Activated T-cell treated with anti-CD3 and anti-CD28 coated beads for 4 hours (primary cell): ENCODE data around the gene INPP5E.
A peak's percentile ranks its signal among the peaks of the same experiment; 100 is the strongest.

Source experiments
- DNase-seq: peaks from one replicate; pipeline ENCODE4 v3.0.0-alpha.2; 2020

INPP5E gene

DNA sequence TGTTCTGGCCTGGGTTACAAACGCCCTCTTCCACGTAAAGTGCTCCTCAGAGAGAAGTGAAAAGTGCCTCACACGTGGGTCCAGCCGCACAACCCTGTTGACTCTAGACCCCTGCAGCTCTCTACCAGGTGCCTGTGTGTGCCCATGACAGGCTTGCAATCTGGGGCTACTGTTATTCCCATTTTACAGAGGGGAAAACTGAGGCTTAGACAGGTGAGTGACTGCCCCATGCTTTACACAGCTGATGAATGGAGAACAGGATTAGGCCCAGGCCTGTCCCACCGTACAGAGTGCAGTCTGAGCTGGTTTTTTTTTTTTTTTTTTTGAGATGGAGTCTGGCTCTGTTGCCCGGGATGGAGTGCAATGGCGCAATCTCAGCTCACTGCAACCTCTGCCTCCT lies 6.2 kb upstream of the INPP5E start:
- no peak for DNase-seq

DNA sequence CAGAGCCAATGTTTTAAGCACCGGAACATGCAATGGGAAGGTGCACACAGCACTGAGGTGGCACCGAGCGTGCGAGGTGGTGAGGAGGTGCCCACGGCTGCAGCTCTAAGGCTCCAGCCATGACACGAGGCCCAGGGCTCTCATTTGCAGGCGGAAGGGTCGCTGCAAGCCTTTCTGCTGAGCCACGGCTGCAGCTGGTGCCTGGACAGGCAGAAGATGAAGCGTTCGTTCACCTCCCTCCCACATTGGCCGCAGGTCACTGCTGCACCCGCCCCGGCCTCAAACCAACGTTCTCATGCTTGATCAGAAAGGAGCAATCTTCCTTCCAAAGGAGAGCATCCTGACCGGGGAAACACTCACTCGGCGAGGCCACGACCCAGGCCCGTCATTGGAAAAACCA lies 4.5 kb upstream of the INPP5E start:
- no peak for DNase-seq

DNA sequence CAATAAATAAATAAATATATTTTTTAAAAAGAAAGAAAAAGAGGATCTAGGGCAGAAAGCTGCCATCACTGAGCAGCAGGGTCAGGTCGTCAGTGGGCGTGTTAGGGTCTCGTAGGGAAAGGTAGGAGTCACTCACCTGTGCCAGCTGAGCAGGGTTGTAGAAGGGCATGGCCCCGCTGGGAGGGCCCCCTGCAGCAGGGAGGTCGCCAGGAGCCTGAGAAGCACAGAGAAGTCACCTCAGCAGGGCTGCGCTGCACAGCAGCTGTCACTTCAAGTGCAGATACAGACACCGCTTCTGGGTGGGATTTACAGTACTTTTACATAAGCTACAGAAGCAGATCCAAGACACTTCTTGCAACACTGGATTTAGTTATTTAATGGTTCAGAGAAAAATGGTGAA lies 4.0 kb upstream of the INPP5E start:
- DNase-seq, result no peak

DNA sequence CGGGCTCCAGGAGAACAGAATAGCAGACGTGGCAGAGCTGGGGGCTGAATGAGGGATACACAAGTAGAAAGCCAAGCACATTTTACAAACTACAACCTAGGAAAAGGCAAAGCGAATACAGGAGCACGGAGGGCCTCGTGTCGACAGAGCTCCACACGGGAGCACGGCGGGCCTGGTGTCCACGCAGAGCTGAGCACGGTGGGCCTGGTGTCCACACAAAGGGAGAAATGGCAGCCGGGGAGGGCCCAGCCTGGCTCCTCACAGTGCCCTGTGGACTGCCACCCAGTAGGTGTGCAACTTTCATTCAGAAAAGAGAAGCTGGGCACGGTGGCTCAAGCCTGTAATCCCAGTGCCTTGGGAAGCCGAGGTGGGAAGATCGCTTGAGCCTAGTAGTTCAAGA lies 3.4 kb upstream of the INPP5E start:
- no peak for DNase-seq

DNA sequence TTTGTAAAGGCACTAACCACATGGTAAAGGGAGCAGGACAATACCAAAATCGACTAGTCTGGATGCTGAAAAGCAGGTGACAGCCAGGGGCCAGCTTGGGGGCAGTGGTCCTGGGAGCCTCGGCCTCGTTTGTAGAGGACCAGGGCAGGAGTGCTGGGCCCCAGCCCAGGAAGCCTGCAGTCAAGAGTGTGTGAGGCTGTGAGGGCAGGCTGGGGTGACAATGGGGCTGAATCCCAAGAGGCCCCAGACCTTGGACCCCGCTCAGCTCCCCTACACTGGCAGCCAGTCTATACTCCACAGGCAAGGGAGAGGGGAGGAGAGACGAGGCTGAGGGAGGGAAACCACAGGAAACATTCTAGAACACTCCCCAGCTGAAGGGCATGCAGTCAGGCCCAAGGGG lies 2.6 kb upstream of the INPP5E start:
- no peak for DNase-seq

DNA sequence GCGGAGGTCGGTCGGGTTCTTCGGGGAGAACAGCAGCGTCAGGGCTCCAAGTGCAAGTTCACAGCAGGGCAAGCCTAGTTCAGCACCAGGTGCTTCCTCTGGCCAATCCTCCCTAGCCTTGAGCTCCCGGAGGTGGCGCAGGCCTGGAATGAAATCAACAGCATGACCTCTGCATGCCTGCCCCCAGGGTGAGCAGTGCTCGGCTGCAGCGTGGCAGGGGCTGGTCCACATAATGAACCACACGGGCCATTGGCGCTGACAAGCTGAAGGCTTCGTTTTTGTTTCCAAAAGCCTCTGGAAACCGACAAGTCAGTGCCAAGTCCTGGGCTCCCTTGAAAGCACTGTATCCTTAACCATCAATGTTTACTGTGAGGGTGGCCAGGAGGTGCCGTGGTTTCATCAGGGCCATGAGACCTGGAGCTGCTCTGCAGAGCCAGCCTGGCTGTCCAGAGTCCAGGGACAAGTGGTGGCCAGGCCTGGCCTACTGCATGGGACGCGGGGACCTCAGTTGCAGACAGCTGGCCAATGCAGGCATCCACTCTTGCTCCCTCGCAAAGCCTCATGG lies 2.1 kb upstream of the INPP5E start:
- DNase-seq, result no peak

DNA sequence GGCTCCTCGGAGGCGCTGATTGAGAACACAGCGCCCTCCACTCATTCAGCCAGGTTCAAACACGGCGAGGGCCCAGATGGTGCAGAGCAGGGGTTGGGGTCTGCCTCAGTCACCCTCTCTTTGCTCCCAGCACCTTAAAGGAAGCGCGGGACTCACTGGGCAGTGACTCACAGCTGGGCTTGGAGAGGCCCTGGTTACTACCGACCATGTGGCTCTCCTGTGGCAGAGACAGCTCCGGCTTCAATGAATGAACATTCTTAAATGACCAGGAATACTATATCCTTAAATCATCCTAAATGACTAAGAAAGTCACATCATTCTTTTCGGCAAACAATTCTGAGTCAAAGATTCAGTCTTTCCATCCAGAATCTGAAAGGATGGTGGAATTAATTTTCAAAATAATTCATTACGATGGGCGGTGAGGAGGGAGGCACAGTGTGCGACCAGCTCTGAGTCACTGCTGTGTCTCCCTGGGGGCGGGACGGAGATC lies 1.6 kb upstream of the INPP5E start:
- DNase-seq, result no peak

DNA sequence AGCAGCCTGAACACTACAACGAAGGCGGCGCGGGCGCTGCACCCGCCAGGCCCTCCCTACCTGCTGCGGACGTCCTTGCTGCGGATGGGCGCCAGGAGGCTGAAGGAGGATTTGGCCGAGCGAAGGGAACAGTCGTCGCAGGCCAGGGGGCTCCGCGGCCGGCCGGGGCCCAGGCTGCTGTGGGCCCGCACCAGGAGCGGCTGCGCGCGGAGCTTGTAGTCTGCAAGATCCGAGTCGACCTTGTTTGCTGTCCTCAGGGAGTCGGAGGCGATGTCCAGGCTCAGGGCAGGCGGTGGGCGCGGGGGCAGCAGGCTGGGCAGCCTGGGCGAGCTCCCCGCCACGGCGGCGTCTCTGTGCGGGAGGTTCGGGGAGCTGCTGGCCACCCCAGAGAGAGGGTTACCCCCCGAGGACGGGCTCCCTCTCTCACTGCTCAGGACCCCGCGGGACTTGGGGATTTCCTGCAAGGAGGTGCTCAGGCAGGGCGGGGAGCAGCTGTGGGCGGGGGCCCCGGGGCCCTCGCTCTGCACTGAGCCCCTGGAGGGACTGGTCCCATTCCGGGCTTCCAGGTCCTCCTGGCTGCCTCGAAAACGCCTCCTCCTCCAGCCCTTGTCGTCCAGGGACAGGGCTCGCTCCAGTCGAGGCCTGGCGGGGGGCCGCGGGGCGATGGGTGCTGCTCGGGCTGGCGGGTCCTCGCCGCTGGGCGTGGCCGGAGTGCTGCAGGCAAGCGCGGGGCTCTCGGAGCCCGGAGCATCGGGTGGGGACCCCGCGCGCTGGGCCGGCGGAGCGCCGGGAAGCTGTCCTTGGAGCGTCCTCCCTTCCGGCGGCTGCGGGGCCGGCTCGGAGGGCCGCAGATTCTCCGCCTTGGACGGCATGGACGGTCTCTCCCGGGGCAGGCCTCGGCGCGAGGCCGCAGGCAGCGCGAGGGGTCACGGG lies 831 bp downstream of the INPP5E start:
- DNase-seq, result peak; percentile 39

DNA sequence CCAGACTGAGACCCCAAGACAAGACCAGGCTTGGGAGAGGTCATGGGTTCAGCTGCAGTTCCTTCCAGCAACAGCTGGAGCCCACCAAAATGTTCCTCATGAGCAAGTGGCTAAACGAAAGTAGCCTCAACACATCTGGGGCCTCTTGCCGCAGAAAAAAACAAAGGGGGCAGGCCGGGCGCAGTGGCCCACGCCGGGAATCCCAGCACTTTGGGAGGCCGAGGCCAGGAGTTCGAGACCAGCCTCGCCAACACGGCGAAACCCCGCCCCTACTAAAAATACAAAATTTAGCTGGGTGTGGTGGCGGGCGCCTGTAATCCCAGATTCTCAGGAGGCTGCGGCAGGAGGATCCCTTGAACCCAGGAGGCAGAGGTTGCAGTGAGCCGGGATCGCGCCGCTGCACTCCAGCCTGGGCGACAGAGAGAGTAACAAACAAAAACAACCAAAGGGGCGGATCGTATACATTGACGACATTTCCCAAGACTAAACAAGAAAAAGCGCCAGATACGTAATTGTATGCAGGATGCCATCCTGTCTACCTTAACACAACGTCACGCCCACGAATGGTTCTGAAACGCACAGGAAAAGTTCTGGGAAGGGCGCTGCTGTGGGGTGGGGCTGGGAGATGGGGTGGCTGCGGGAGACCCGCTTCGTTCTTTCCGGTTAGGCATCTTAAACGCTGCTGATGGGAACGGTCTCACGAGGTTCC lies 1.7 kb downstream of the INPP5E start:
- DNase-seq, result no peak

DNA sequence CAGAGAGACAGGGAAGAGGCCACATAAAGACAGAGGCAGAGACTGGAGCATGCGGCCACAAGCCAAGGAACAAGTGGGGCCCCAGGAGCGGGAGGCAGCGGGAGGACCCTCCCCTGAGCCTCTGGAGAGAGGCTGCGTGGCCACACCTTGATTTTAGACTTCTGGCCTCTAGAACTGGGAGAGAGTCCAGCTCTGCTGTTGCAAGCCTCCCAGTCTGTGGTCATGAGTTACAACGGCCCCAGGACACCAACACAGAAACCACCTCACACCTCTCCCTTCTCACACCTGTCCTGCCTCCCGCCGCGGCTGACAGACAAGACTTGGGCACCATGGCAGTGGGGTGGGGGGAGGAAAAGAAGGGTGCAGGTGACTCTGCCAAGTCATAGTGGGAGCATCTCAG lies 2.2 kb downstream of the INPP5E start:
- no peak for DNase-seq

DNA sequence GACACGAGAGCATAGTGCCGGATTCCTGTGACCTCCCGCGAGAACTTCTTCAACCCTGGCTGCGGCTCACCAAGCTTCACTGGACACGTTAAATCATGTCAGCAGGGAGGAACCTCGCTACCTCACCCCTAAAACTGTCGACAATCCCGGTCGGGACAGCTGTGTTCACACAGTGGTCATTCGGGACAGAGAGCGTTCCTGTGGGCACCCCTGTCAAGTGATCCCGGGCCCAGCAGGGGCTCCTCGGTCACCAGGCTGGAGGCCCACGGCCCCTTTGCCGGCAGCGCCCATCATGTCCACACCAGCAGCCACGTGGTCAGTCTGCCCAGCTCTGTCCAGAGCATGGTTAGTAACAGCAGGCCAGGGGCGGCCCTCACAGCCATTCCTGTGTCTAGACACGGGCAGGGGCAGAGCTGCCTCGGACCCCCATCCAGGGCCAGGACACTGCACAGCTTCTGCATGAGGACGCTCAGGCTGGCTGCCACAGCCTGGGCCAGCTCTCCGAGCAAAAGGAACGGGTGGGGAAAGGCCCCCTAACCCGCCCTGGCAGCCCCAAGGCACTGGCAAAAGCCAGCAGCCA lies 3.5 kb downstream of the INPP5E start:
- no peak for DNase-seq

DNA sequence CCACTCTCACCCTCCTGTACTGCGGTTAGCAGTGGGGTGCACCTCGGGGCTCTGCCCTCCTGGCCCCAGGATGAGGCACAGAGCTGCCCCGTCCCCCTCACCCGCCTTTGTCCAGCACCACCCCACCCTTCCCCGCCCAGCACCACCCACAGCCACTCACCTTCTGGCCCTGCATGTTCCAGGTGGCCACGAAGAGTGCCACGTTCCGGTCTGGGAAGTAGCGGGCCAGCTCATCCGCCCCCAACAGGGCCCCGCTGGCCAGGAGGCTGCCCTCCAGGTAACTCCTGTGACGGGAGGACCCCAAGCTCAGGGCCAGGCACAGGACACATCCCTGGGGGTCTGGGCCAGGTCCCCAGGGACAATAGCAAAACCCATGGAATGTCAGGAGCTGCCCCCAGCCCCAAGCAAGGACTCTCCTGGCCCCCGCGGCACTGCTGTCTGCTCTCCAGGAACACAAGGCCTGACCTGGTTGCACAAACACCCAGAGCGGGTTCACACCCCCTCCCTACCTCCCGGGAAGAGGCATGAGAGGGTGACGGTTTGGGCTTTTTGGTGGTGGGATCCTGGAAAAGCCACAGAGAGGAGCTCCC lies 5.0 kb downstream of the INPP5E start:
- DNase-seq, result no peak

DNA sequence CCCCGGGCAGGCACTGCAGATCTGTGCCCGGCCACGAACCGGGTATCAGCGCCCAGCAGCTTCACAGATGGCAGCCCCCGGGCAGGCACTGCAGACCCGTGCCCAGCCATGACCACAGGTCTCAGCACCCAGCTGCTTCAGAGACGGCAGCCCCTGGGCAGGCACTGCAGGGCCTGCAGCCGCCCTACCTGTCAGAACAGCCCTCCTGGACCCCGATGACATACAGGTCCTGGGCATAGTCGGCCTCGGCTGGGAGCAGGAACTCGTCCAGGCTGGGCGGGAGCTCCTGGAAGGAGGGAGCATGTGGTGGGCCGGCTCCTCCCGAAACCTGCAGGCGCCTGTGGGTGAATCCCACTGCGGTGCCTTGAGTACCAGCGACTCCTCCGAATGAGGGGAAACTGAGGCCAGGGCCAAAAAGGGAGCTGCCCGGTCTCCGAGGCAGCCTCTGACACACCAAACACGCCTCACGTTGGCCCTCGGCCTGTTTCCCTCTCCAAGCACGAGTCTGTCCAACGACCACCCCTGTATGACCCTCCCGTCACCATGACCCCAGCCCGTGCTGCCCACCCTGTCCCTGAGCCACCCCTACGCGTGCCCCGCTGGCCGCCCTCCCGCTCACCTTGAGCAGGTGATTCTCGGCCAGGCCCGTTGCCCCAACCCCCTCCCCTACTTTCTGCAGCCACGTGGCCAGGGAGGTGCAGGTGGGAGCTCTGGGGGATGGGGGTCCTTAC lies 5.6 kb downstream of the INPP5E start:
- DNase-seq, result no peak

DNA sequence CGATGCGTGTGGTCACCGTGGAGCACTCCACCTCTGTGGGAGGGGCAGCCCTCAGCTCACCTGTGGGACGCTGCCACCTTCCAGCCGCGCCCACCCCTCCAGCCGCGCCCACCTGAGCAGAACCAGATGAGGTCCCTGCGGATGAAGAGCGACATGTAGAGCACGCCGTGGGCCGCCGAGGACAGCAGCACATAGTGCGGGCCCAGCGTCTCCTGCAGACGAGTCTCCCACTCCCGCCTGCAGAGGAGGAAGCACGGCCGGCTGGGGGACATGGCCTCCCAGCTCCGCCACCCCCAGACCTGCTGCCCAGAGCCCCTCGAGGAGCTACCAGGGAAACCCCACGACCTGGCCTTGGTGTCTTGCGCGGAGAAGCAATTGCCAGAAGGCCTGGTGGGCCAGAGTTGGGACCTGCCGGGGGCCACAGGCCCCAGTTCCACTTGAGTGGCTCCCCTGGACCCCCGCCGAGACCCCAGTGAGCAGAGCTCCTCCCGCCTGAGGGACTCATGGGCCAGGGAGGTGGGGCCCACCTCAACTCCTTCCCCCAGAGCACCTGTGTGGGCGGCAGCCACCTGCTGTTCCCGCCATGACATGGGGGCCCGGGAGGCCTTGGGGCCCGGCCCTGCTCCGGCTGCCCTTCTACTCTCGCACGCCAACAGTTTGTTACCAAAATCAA lies 6.5 kb downstream of the INPP5E start:
- DNase-seq, result no peak

DNA sequence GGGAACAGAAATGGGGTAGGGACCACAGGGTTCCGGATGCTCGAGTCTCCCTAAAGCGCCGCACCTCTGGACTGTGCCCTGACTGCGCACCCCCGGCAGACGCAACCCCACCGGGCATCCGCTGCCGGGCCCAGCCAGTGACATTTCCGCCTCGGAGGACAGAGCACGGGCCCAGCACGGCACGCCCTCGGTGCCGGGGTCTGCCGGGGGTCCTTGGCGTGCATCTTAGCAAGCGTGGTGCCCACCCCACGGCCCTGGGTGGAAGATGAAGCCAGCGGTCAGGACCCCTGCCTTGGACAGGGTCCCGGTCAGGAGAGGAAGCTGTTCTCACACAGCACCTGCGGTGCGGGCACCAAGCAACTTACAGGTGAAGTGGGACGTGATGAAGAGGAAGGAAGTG lies 7.1 kb downstream of the INPP5E start:
- no peak for DNase-seq

DNA sequence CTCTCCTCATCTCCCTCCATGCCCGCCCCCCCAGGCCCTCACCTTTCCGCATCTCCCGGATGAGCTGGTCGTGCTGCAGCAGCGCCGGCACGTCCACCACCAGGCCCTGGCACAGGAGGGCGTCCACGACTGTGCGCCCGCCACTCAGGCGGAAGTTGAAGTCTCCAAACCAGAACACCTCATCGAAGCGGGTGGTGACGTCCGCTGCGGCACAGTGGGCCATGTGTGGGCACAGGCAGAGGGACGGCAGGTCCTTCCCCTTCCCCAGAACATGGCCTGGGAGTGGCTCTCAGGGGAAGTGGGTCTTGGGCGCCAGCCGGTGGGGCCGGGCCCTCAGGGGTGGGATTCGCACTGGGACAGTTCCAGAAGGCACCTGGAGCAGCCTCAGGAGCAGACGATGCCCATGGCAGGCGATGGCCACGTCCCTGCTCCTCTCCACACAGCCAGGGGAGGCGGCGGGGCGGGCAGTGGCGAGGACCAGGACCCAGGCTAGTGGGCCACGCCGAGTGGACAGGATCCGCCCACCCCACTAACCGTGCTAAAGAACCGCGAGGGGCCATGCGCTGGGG lies 7.8 kb downstream of the INPP5E start:
- DNase-seq, result no peak

DNA sequence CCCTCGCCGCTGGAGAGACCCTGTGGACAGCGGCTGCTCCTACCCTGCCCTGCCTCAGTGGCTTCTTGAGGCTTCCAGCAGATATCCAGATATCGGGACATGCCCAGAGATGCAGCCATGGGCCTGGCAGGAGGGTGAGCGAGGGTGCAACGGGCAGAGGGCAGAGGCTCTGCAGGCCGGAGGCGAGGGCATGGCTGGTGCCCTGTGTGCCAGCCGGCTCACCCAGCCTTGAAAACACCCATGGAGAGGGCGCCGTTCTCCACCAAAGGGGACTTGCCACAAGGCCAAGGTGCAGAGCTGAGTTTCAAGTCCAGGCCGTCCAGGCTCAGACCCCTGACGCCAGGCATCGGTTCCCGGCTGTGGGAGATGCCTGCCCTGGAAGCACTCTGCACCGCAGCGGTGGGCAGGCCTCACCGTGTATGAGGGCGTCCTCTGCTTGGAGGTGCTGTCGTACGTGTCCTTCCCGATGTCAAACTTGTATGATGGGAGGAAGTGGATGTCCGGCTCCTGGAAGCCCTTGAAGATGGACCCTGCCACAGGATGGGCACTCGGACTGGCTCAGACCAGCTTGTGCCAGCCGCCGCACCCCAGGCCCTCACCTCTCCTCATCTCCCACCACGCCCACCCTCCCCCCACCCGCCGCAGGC lies 8.9 kb downstream of the INPP5E start:
- no peak for DNase-seq

DNA sequence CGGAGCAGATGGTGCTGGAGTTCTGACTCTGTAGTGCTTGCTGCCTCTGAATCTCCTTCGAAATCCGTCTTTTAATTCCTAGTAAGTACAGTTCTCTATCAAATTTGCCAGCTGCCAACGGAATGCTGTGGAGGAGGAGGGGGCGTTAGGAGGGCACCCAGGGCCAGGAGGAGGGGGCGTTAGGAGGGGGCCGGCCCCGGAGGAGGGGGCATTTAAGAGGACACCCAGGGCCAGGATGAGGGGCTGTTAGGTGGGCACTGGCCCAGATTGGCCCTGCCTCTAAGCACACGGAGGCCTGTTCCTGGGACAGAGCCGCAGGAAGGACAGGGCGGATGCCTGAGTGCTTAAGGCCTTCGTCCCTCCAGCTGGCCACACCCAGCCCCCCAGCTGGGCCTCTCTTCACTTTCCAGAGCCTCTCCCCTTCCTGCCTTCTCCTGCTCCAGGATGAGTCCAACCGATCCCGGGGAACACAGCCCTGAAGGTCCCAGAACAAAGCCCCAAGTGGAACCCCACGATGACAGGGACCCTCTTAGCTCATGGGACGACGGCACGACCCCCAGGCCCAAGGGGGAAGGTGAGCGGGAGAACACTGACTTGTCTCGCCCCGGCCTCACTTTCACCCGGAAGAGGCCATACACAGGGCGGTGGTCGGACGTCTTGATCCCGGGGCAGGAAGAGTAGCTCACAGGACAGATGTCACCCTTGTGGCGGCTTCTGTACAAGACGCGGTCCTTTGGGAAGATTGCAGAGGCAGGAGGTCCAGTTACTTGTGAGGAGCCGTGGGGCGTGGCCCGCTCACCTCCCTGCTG lies 9.8 kb downstream of the INPP5E start:
- DNase-seq, result no peak

DNA sequence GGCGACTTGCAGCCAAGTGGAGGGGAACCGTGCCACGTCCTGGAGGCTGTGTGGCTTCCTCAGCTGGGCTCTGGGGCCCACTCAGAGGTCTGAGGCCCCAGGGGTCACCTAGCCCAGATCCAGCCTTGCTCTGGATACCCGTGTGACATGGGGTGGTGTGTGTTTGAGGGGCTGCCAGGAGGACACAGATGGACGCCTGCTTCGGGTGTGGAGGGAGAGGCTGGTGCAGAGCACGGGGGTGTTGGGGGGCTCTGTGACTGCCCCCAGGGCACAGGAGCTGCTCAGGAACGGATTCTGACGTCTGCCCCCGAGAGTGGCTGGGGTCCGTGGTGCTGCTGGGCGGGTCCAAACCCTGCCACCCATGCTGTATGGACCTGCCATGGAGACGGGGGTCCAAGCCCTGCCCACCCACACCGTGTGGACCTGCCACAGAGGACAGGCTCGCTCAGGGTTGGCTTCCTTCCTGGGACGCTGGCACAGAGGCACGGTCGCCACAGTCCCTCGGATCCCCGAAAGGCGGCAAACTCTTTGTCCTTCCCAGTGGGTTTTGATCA lies 10.5 kb downstream of the INPP5E start:
- no peak for DNase-seq

DNA sequence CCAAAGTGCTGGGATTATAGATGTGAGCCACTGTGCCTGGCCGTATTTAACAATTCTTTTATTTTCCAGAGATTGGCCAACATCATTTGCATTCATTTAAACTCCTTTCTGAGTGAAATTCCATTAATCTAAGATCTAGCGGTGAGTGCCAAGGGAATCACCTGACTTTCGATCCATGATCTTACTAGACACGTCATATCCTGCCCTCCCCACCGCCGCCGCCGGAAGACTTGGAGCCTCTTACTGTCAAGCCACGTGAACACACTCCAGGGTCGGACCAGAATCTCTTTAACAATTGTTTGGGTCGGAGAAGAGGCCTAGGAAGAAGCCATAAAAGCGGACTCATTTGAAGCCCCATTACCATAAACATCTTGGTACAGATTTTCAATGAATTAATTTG lies 12.9 kb downstream of the INPP5E start:
- no peak for DNase-seq
